Endothelial cell of umbilical vein (primary cell): ENCODE data around the gene FIGNL2. TPM values are rescaled to one million over a fixed set of nuclear protein-coding genes. Genes with fewer than 3 reads are reported as not detected.

Source experiments
- BruUV-seq: library from RNA; stranded (reverse); fragments of 400-500 nt; replicated peaks from 2 replicates; lab custom pipeline; 2021; lab: Mats Ljungman, UMichigan
- CTCF ChIA-PET: fragments of 300-600, 350-600 bp; sonication (Branson Sonifier 250); formaldehyde crosslinking; loops from one replicate; lab custom pipeline; 2021; ENCODE audit warnings: antibody characterized with exemption, inconsistent platforms; lab: Charles Lee
- POLR2A ChIA-PET: fragments of 300-600, 350-600 bp; sonication (Branson Sonifier 250); formaldehyde crosslinking; loops from one replicate; lab custom pipeline; 2021; ENCODE audit warnings: antibody characterized with exemption, inconsistent platforms; lab: Charles Lee
- DNase-seq: peaks from one replicate; pipeline ENCODE4 v3.0.0-alpha.2; 2011; ENCODE audit warnings: low read depth, low spot score
- FAIRE-seq: peaks from 2 replicates; lab custom pipeline; 2011; peaks lifted over from hg19 to GRCh38; lab: Jason Lieb, UNC
- H2AFZ ChIP-seq: 2 replicates; pipeline ENCODE4 v1.6.0; 2012; ENCODE audit warnings: low read depth, low read length, control low read depth, inconsistent platforms
- H3K27ac ChIP-seq: 2 replicates; pipeline ENCODE4 v1.5.1; 2011; ENCODE audit warnings: low read depth, mild to moderate bottlenecking, control low read depth, low read length, moderate library complexity; ENCODE audit not compliant: insufficient read depth
- H3K27me3 ChIP-seq, 2 experiments: 2 replicates each; pipeline versions ENCODE4 v1.6.0 to v1.6.1; 2011; ENCODE audit warnings: low read length in 2 of 2, mixed read lengths in 1 of 2; ENCODE audit not compliant: control insufficient read depth in 2 of 2, insufficient read depth in 2 of 2
- H3K36me3 ChIP-seq, 2 experiments: 2 replicates in 1 of 2; 3 replicates in 1 of 2; pipeline ENCODE4 v1.5.1; 2011; ENCODE audit warnings: low read length in 2 of 2, mild to moderate bottlenecking in 1 of 2, moderate library complexity in 1 of 2; ENCODE audit not compliant: control insufficient read depth in 2 of 2, insufficient read depth in 2 of 2; ENCODE audit errors: extremely low read depth in 1 of 2
- H3K4me1 ChIP-seq: 3 replicates; pipeline ENCODE4 v1.5.1; 2011; ENCODE audit warnings: mild to moderate bottlenecking, low read length; ENCODE audit not compliant: control insufficient read depth, insufficient read depth; ENCODE audit errors: extremely low read depth
- H3K4me2 ChIP-seq: 2 replicates; pipeline ENCODE4 v1.6.1; 2011; ENCODE audit warnings: low read length, control low read depth, mixed read lengths; ENCODE audit not compliant: insufficient read depth
- H3K4me3 ChIP-seq, 3 experiments: fragments of 200-600 bp in 1 of 3; sonication (generic), shearing (Covaris generic) in 1 of 3; replicated peaks in 1 of 3; 2 replicates each; pipeline ENCODE4 v1.5.1; 2011 to 2016; ENCODE audit warnings: control low read depth in 3 of 3, low read length in 3 of 3, mild to moderate bottlenecking in 2 of 3, inconsistent platforms in 1 of 3, low read depth in 1 of 3, moderate library complexity in 1 of 3; ENCODE audit not compliant: insufficient read depth in 1 of 3
- H3K79me2 ChIP-seq: 2 replicates; pipeline ENCODE4 v1.6.0; 2012; ENCODE audit warnings: low read length, inconsistent platforms; ENCODE audit not compliant: control insufficient read depth, insufficient read depth
- H3K9ac ChIP-seq: replicated peaks from 2 replicates; pipeline ENCODE3; 2011; ENCODE audit warnings: low read length, control low read depth; ENCODE audit not compliant: insufficient read depth; ENCODE audit errors: extremely low read depth
- H3K9me1 ChIP-seq: replicated peaks from 3 replicates; pipeline ENCODE4 v1.6.0; 2011; ENCODE audit warnings: mild to moderate bottlenecking, low read length; ENCODE audit not compliant: control insufficient read depth, insufficient read depth; ENCODE audit errors: extremely low read depth
- H3K9me3 ChIP-seq: replicated peaks from 2 replicates; pipeline ENCODE4 v1.5.1; 2012; ENCODE audit warnings: low read length, inconsistent platforms; ENCODE audit not compliant: control insufficient read depth, insufficient read depth
- H4K20me1 ChIP-seq: replicated peaks from 2 replicates; pipeline ENCODE3; 2011; ENCODE audit warnings: mild to moderate bottlenecking, low read length; ENCODE audit not compliant: control insufficient read depth, insufficient read depth; ENCODE audit errors: extremely low read depth
- GATA2 ChIP-seq: IDR thresholded peaks from 2 replicates; pipeline ENCODE4 v1.7.0; 2011; ENCODE audit warnings: low read depth, mild to moderate bottlenecking, moderate library complexity, mixed read lengths, low read length; ENCODE audit not compliant: insufficient read length, insufficient read depth
- JUN ChIP-seq: IDR thresholded peaks from 2 replicates; pipeline ENCODE4 v1.6.1; 2011; ENCODE audit warnings: borderline replicate concordance, low read depth; ENCODE audit not compliant: insufficient read length, insufficient read depth
- MAX ChIP-seq: IDR thresholded peaks from 2 replicates; pipeline ENCODE4 v1.6.1; 2011; ENCODE audit not compliant: insufficient read depth, insufficient read length
- POLR2A ChIP-seq: IDR thresholded peaks from 2 replicates; pipeline ENCODE4 v1.6.1; 2012; ENCODE audit warnings: low read depth, mild to moderate bottlenecking, control low read depth, low read length
- dilution Hi-C: fragments of 300-500 bp; cut with MboI; formaldehyde crosslinking; loops from one replicate; pipeline ENCODE4 v1.15.0; 2019; ENCODE audit warnings: low sequenced_read_pairs; ENCODE audit not compliant: extremely low pct_ligation_motif_present
- intact Hi-C: fragments of 100-400 bp; cut with micrococcal nuclease; formaldehyde crosslinking; loops from one replicate; pipeline ENCODE4 v1.10.0; 2022
- polyA plus RNA-seq, 4 experiments: library from polyadenylated mRNA; depleted of rRNA in 3 of 4; stranded (reverse) in 3 of 4; unstranded in 1 of 4; fragments of >200 nt; gene quantifications; 2 replicates each; pipeline versions ENCODE4 v1.2.1 to v1.2.3, GENCODE V29; 2011 to 2012; ENCODE audit warnings: missing spikeins in 1 of 4
- total RNA-seq: library from RNA; stranded (reverse); gene quantifications from 2 replicates; pipeline ENCODE4 v1.2.3, GENCODE V29; 2021
- TF ChIP-seq, protein P1 (sequence below), 2 donors: IDR thresholded peaks; 1 replicate in 1 of 2; 2 replicates in 1 of 2; pipeline ENCODE4 v1.5.1; 2011; ENCODE audit warnings: low read length in 2 of 2, mild to moderate bottlenecking in 2 of 2, moderate library complexity in 2 of 2, control low read depth in 1 of 2, inconsistent platforms in 1 of 2, low read depth in 1 of 2; ENCODE audit not compliant: insufficient read depth in 1 of 2; ENCODE audit errors: extremely low read depth in 1 of 2

The FIGNL2 gene
- total and polyA plus RNA-seq, 2 donors (not counting 3 experiments of a cell fraction or from before 2014, with no cell fraction given) = 1.4 to 2.4 TPM

GRCh38 chr12:51817027-51817953 lies 31.2 kb downstream of the FIGNL2 start:
- intact Hi-C loops = no loop called here
- H3K9ac ChIP-seq = no peak overlapping the region
- POLR2A ChIA-PET = no interaction called here

More at GRCh38 chr12:51817027-51817953, 31.2 kb downstream of the FIGNL2 start:
- Histone ChIP-seq H3K36me3 (no peaks in the 10 kb centered on the region), H3K4me2 (no peak overlapping the region), H3K79me2 (no peaks in the 10 kb centered on the region), H3K4me1 (peaks cover 9% of the 10 kb centered on the region), H4K20me1 (no peaks in the 10 kb centered on the region), H3K4me3 (no peak overlapping the region), H3K9me1 (no peaks in the 10 kb centered on the region), H3K9me3 (no peaks in the 10 kb centered on the region), H3K27me3 (no peaks in the 10 kb centered on the region), H3K27ac (no peak overlapping the region), H2AFZ (no peak overlapping the region)
- CTCF ChIA-PET = interaction anchor here (0.6 to 6.9 kb wide), 3 partner anchors 57 to 285 kb away, joined by 4 to 52 read pairs (median 5); no protein-coding TSS in a partner anchor
- no TSS peak for BruUV-seq
- TF ChIP-seq POLR2A = no peak
- TF ChIP-seq, protein P1, sequence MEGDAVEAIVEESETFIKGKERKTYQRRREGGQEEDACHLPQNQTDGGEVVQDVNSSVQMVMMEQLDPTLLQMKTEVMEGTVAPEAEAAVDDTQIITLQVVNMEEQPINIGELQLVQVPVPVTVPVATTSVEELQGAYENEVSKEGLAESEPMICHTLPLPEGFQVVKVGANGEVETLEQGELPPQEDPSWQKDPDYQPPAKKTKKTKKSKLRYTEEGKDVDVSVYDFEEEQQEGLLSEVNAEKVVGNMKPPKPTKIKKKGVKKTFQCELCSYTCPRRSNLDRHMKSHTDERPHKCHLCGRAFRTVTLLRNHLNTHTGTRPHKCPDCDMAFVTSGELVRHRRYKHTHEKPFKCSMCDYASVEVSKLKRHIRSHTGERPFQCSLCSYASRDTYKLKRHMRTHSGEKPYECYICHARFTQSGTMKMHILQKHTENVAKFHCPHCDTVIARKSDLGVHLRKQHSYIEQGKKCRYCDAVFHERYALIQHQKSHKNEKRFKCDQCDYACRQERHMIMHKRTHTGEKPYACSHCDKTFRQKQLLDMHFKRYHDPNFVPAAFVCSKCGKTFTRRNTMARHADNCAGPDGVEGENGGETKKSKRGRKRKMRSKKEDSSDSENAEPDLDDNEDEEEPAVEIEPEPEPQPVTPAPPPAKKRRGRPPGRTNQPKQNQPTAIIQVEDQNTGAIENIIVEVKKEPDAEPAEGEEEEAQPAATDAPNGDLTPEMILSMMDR (IDR thresholded peaks at IDR 0.05; ENCODE audit: extremely low read depth in 1 of 2, insufficient read depth in 1 of 2, low read depth in 1 of 2, low read length in 2 of 2) = no peak
- no peak for TF ChIP-seq JUN
- no peak for TF ChIP-seq GATA2
- no peak for TF ChIP-seq MAX
- no peak for FAIRE-seq
- DNase-seq = no peak
- dilution Hi-C loops = no loop called here
